Measurements from ENCODE around the gene EDARADD. TPM values are rescaled to one million over a fixed set of nuclear protein-coding genes. Genes with fewer than 3 reads are reported as not detected.

EDARADD gene
- polyA plus RNA-seq, 1 donor (not counting 4 experiments of a cell fraction or from before 2014, with no cell fraction given), result 12.3 TPM

- H3K36me3 ChIP-seq (ENCODE audit: control insufficient read depth in 2 of 2, extremely low read depth in 1 of 2, insufficient read depth in 2 of 2, low read length in 2 of 2), result no peaks in the 10 kb centered on the region
- H3K9me3 ChIP-seq (ENCODE audit: control insufficient read depth, low read depth, low read length), result no peaks in the 10 kb centered on the region
- DNase-seq (ENCODE audit: low read depth, low spot score) (no peak), FAIRE-seq (no peak)
- no peaks in the 10 kb centered on the region for H3K79me2 ChIP-seq (ENCODE audit: control insufficient read depth, insufficient read depth, low read length)
- H3K4me1 ChIP-seq (ENCODE audit: control insufficient read depth, extremely low read depth, insufficient read depth, low read length), result peaks cover 11% of the 10 kb centered on the region
- H4K20me1 ChIP-seq (ENCODE audit: control insufficient read depth, extremely low read depth, insufficient read depth, low read length), result no peaks in the 10 kb centered on the region
- H3K27ac ChIP-seq (ENCODE audit: control insufficient read depth, insufficient read depth, low read length), result no peak overlapping the region
- H3K4me3 ChIP-seq (ENCODE audit: control insufficient read depth in 2 of 3, extremely low read depth in 1 of 3, insufficient read depth in 2 of 3, low read depth in 1 of 3, low read length in 3 of 3), result no peak overlapping the region
- TF ChIP-seq CTCF (optimal IDR thresholded peaks at IDR 0.05 in 1 of 3, IDR thresholded peaks at IDR 0.05 in 1 of 3, conservative IDR thresholded peaks at IDR 0.05 in 1 of 3; ENCODE audit: extremely low read depth in 1 of 3, insufficient read depth in 2 of 3, low read length in 3 of 3), result no peak
- TF ChIP-seq EZH2 (IDR thresholded peaks at IDR 0.05; ENCODE audit: low read length), result no peak
- H3K9ac ChIP-seq (ENCODE audit: control insufficient read depth, extremely low read depth, insufficient read depth, low read length), result no peak overlapping the region
- no peak overlapping the region for H3K4me2 ChIP-seq (ENCODE audit: control insufficient read depth, extremely low read depth, insufficient read depth, low read depth, low read length)
- no peaks in the 10 kb centered on the region for H3K27me3 ChIP-seq (ENCODE audit: control insufficient read depth, extremely low read depth, insufficient read depth, low read length)
- H2AFZ ChIP-seq (ENCODE audit: control insufficient read depth, low read length), result no peak overlapping the region
- dilution Hi-C loops (cut with MboI; ENCODE audit: extremely low pct_ligation_motif_present, low sequenced_read_pairs), result no loop called here
- no peaks in the 10 kb centered on the region for H3K9me1 ChIP-seq (ENCODE audit: control insufficient read depth, extremely low read depth, insufficient read depth, low read length)
These were observed 56.7 kb downstream of the EDARADD start for GRCh38 chr1:236450779-236451178.

GRCh38 chr1:236451796-236452373, 57.8 kb downstream of the EDARADD start:
- peak; percentile 39 to 74 (median 65) for TF ChIP-seq CTCF (optimal IDR thresholded peaks at IDR 0.05 in 1 of 3, IDR thresholded peaks at IDR 0.05 in 1 of 3, conservative IDR thresholded peaks at IDR 0.05 in 1 of 3; ENCODE audit: extremely low read depth in 1 of 3, insufficient read depth in 2 of 3, low read length in 3 of 3)
- TF ChIP-seq EZH2 (IDR thresholded peaks at IDR 0.05; ENCODE audit: low read length), result no peak
- Histone ChIP-seq H4K20me1 (ENCODE audit: control insufficient read depth, extremely low read depth, insufficient read depth, low read length) (no peaks in the 10 kb centered on the region), H3K4me1 (ENCODE audit: control insufficient read depth, extremely low read depth, insufficient read depth, low read length) (peaks cover 18% of the 10 kb centered on the region), H3K79me2 (ENCODE audit: control insufficient read depth, insufficient read depth, low read length) (no peaks in the 10 kb centered on the region), H3K27ac (ENCODE audit: control insufficient read depth, insufficient read depth, low read length) (no peak overlapping the region), H3K9ac (ENCODE audit: control insufficient read depth, extremely low read depth, insufficient read depth, low read length) (no peak overlapping the region), H3K9me3 (ENCODE audit: control insufficient read depth, low read depth, low read length) (no peaks in the 10 kb centered on the region), H3K9me1 (ENCODE audit: control insufficient read depth, extremely low read depth, insufficient read depth, low read length) (no peaks in the 10 kb centered on the region), H2AFZ (ENCODE audit: control insufficient read depth, low read length) (no peak overlapping the region), H3K27me3 (ENCODE audit: control insufficient read depth, extremely low read depth, insufficient read depth, low read length) (no peaks in the 10 kb centered on the region), H3K4me2 (ENCODE audit: control insufficient read depth, extremely low read depth, insufficient read depth, low read depth, low read length) (no peak overlapping the region), H3K36me3 (ENCODE audit: control insufficient read depth in 2 of 2, extremely low read depth in 1 of 2, insufficient read depth in 2 of 2, low read length in 2 of 2) (no peaks in the 10 kb centered on the region), H3K4me3 (ENCODE audit: control insufficient read depth in 2 of 3, extremely low read depth in 1 of 3, insufficient read depth in 2 of 3, low read depth in 1 of 3, low read length in 3 of 3) (no peak overlapping the region)
- FAIRE-seq (no peak), DNase-seq (ENCODE audit: low read depth, low spot score) (no peak)
- dilution Hi-C loops (cut with MboI; ENCODE audit: extremely low pct_ligation_motif_present, low sequenced_read_pairs), result no loop called here

Measured in keratinocyte (primary cell).